T-helper 2 cell treated with Interferon-gamma antibody and Interleukin-4, amounts not matched to agents 100 ng/mL and 5 ng/mL, for 36 hours (primary cell): ENCODE measurements around the gene FGF14. TPM values are rescaled to one million over a fixed set of nuclear protein-coding genes. Genes with fewer than 3 reads are reported as not detected.

Source experiments
- intact Hi-C: fragments of 100-400 bp; cut with micrococcal nuclease; formaldehyde crosslinking; loops from one replicate; pipeline ENCODE4 v1.15.1; 2023
- total RNA-seq: library from RNA; stranded (reverse); gene quantifications from 2 replicates; pipeline ENCODE4 v1.2.3, GENCODE V29; 2022

FGF14 gene
- total RNA-seq, 1 donor from 2014 or later: not detected

DNA sequence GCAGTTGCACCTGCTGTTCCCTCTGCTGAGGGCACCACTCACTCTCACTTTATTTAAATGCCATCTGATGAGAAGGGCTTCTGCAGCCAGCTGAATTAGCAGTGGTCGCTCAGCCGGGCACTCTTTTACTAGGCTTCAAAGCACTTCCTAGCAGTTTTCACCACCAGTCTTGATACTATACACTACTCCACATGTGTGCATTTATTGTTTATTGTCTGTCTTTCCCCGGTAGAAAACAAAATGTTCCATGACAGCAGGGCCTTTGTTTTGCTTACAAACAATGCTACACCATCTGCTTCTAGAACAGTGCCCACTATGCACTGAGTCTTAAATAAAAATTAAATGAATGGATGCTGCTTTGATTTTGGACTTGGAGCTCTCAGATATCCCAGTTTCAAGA, 404.9 kb downstream of the FGF14 start:
- intact Hi-C loops: no loop called here

DNA sequence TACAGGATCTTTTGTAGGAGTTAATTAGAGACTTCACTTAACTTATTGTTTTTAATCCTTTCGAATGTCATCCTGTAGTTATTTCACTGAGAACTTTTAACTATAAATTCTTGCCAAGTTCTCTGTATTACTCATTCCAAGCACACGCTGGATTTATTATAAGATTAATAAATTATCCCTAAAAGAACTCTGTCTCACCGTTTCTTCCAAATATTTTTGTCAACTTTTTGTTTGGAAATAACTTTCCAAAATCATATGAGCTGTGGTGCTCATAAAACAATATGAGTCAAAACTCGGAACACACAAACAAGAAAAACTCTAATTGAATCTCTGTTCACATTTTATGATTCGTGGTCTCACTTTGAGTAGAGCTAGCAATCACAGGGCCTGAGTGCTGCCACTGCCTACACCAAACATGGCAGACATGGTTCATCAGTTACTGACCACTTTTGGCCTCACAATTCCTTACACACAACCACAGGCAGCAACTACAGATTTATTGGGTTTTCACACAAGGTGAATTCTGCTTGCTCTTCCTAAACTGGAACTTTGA, 412.0 kb downstream of the FGF14 start:
- intact Hi-C loops: no loop called here

DNA sequence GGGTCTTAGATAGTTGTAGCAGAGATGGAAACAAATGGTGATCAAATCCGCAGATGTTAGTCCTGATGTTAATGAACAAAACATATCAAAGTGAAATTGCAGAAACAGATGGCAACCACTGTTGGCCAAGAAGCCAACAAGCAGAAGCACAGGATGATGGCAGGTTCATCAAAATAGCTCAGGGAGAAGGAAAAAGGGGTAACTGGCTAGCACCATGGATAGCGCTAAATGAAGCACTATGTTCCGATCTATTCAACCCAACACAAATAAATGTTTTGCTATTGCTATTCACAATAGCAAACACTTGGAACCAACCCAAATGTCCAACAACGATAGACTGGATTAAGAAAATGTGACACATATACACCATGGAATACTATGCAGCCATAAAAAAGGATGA, 413.7 kb downstream of the FGF14 start:
- intact Hi-C loops: no loop called here

DNA sequence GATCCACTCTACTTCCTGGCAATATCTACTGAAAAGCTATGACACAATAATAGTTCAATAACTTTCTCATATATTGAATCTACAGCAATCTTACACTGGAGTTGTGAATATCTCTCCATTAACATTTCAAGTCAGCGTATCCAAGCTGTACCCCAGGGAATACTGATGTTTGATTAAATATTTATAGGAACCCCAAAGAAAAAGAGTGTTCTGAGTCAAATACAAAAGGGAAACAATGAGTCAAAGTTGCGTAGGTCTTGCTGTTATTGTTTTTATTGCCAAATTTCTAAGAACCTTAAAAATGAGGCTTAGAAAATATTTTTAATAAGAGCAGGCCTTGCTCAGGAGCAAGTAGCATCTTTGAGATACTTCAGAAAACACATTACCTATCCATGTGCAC, 415.5 kb downstream of the FGF14 start:
- intact Hi-C loops: no loop called here

DNA sequence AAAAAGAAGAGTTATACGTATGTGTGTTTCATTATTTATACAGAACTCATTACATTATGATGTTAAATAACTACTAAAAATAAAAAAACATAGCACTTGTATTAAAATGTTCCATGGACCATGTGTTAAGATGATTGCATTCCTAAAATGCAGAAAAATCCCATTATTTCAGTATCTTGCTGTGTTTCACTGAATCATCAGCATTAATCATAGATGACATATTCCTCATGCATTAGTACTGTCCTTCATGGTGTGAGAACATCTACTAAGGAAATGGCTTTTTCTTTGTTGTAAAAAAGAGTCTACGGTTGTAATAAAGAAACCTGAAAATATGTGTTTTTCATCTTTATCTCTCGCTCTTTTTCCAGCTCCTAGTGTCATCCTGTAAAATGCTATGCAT, 416.5 kb downstream of the FGF14 start:
- intact Hi-C loops: no loop called here

DNA sequence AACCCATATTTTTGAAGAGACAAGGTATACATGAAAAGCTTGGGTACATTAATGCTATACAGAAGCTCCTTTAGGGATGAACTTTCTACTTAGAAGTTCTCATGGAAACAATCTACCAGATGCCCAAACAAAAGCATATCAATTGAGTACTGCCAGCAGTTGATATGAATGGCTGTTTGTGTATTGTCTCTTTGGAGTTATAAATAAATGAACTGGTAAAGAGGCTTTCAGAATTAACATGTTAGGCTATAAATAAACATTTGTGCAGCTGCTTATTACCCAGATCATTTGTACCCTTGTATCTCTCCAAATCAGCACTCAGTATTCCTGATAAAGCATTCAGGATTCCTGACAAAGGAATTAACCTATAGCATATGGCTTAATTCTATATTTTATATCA, 418.9 kb downstream of the FGF14 start:
- intact Hi-C loops: no loop called here

DNA sequence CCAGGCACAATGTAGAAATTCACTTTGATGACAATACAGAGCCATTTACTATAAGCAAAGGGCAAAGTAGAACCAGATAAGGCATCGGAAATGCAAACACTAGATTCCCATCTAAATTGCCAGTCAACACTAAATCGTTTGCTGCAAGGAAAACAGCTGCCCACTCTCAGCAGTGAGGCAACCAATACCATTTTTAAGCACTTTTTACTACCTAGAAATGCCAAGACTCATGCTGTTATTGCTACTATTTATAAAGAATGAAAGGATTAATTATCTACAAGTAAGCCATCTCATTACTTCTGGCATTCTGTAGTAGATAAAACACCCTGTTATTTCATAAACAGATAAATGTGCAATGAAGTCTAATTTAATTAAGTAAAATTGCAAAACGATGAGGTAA, 422.0 kb downstream of the FGF14 start:
- intact Hi-C loops: no loop called here

DNA sequence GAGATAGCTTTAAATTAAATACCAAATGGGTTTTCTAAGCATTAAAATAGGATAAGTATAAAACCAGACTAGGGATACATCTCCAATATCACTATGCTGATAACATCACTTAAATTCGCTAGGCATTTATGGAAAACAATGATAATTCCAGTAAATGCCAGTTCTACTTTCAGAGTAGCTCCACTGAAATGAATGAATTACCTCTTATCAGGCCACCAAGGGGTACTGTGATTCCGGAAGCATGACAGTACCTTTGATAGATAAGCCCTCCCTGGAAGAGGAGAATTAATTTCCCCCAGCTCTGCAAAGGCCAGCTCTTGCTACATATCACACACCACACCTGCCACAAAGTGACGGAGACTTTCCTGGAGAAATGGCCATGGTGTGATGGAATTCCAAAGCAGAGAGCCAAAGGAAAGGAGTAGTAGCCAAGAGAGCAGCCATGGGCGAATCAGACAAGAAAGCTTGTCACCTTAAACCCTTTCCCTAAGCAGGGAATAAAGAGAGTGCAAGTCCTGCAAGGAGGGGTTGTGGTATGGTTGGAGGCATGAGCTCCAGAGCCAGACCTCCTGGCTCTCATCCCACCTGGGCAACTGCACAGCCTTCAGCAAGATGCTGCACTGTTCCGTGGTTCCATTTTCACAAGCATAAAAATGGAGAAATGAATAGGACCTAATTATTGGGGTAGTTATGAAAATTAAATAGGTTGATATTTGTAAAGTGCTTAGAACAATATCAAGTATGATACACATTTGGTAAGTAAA, 423.1 kb downstream of the FGF14 start:
- intact Hi-C loops: no loop called here

DNA sequence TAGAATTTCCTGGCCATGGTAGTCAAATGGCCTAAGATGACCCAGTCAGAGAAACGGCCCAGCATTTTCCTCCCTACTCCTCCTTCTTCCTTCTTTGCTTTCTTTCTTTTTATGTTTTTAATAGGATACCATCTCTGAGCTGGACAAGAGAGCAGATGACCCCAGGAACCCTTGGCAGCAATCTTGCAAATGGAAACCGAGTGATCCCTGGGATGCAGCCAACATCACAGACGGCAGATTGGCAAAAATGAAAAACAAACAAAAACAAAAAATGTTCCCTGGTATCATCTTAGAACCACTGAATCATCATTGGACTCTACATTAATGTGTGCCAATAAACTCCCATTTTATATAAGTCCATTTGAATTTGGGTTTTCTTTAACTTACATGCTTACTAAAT, 424.4 kb downstream of the FGF14 start:
- intact Hi-C loops: no loop called here

DNA sequence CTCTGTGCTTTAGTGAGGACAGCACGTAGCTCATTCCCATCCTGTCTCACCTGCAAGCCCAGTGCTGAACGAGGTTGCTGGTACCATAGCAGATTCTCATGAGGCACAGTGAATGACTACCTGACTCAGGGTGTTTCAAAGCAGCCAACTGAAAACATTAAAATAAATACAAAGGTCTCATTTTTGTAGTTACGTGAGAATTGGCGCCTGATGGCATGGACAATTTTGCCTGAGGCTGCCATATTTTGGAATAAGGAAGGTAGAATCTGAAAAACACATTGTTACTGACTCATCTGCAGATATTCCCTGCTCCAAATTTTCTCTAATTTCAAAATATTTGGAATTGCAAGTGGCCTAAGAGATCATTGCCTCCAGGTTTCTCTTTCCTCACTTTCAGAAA, 429.7 kb downstream of the FGF14 start:
- intact Hi-C loops: no loop called here

DNA sequence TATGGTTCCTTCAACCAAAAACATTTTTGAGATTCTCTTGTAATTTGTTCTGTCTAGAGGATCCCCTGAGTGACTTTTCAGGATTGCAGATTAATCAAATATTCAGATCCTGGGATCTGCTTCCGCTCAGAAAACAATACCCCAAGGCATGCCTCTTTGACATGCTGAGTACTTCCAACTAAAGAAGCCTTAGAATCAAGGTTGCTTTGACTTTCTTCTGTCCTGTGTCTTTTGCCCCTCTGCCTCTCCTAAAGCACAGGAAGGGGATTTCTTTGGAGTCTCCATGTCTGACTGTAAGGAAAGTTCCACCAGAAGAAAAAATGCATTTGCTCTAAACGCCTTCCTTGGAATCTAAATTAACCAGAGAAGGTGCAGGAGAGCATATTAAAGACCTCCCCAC, 431.5 kb downstream of the FGF14 start:
- intact Hi-C loops: no loop called here

DNA sequence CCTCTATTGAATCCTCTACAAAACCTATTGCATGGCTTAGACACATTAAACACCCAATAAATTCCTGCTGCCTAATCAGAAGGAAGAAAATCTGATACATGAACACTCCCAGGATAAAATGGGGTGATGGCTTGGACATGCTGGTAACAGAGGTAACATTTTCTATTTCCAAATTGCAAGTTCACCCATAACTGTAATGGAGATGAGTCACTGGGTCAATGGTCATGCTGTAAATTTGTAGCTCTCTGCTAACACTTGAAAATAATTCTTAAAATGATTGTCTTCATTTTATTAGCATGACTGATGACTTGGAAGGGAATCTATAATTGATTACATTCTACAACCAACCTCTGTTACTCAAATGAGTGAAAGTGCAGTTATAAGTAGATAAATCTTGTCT, 434.1 kb downstream of the FGF14 start:
- intact Hi-C loops: no loop called here

DNA sequence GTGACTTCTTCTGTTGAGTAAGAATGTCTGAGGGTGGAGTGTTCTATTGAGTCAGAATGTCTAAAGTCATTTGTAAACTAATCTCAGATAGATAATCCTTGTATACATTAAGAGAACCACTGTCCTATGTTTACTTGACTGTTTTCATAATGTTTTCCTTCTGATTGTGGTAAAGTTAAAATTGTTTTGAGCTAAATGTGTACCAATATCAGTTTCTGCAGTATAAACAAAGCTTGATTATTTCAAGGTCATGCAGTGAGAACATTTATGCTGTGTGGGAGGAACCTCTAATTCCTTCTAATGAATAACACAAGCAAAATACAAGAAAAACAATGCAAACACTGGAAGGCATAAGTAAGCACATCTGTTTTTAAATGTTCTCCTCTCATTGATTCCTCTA, 434.6 kb downstream of the FGF14 start:
- intact Hi-C loops: no loop called here

DNA sequence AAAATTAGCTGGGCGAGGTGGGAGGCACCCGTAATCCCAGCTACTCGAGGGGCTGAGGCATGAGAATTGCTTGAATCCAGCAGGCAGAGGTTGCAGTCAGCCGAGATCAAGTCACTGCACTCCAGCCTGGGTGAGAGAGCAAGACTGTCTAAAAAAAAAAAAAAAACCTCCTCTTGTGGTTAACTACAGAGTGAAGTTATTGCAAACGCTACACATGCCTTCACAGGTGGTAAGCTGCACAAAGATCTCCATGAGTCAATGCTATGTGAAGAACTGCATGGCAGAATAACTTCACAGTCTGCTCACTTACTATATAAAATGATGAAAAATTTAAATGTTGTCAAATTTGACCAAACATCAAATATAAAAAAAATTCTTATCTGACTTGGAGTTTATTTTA, 436.8 kb downstream of the FGF14 start:
- intact Hi-C loops: no loop called here

DNA sequence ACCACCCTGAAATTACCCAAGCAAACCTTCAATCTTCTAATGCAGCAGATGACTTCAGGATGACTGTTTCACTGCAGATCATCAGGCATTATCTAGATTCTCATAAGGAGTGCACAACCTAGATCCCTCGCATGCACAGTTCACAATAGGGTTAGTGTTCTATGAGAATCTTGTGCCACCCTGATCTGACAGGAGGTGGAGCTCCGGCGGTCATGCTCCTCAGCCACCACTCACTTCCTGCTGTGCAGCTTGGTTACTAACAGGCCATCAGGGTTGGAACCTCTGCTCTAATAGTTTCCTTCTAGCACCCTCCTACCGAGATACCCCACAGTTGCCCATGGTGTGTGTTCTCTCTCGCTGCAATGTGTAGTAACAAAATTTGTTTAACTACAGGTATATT, 442.8 kb downstream of the FGF14 start:
- intact Hi-C loops: no loop called here

DNA sequence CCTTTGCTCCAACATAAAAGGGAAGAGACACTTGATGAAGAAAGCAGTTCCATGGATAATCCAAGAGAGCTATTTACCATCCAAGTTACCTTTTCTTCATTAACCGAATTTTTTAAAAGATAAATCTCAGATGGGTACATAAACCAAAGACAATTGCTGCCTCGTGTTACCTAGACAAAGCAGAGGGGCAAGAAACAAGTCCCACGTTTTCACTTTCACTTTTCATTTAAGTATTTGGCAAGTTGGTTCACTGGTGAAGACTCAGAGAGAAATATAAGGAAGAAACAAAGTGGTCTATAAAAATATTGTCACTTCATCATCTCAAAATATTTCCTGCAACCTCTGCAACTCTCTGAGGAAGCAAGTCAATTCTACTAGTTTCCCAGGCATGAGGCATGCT, 446.1 kb downstream of the FGF14 start:
- intact Hi-C loops: no loop called here

DNA sequence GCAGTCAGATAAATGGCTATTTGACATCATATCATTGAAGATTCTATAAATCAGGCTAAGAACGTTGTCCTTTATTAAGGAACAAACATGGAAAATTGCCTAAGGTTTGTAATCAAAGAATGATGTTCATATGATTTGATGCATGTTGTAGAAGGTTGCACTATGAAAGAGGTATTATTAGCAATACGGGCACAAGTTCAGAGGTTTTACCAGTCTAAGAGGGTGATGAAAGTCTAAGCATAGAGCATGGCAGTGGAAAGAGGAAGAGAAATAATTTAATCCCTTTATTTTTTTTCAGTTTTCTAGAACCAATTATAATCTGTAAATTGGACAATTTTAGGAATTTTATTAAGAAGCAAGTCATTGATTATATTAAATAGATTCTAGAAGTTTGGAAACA, 450.7 kb downstream of the FGF14 start:
- intact Hi-C loops: no loop called here

DNA sequence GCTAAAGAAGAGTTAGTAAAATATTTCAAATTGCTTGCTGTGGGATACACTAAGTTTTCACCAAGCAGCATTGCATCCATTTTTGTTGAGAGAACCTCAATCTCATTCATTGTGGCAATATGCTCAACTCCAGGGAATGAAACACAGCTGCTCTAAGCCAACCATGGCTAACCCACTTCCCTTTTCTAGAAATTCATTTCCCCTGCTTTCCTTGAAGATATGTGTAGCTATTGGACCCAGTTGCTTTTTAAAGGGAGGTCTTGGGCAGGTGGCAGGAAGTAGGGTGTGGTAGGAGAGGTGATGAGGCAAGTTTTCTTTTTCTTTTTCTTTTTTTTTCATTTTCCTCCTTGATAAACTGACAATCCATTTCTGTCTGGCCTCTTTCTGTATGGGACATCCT, 452.2 kb downstream of the FGF14 start:
- intact Hi-C loops: no loop called here

DNA sequence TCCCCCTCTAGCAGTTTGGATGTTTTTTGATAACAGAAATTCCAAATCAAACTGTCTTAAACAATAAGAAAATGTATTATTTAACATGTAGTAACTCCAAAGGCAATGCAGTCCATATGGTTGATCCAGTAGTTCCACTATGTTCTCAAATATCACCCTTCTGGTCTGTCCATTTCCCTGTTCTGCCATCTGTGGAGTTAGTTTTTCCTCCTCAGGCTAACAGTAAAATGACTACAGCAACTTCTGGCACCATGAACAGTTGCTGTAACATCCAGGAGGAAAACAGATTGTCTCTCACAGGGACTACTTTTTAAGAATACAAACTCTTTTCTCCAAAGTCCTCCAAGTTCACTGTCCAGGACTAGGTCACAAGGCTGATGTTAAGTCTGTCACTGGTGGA, 455.4 kb downstream of the FGF14 start:
- intact Hi-C loops: no loop called here

DNA sequence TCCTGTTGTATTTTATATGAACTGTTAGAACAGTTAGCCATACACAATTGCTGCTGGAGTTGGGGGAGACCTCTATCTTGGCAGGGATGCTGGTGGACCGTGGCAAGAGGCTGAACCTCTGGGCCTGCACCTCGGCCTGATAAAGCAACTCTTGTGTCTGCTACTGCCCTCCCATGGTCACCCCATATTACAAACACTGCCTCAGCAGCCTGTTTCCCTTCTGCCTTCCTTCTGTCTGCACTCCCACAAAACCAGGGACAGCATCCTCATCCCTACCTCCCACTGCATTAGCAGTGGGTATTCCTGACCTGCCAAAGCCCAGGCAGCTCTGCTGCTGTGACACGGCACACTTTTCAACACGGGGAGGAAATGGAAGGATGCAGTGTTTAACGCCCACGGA, 456.4 kb downstream of the FGF14 start:
- intact Hi-C loops: no loop called here

DNA sequence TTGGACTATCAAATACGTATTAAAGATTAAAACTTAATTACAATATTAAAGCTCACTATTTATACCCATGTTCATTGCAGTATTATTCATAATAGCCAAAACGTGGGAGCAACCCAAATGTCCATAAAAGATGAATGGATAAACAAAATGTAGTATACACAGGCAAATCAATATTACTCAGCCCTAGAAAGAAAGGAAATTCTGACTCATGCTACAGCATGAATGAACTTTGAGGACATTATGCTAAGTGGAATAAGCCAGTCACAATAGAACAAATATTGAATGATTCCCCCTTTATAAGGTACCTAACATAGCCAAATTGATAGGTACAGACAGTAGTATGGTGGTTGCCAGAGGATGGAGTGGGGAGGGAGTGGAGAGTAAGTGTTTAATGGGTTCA, 457.3 kb downstream of the FGF14 start:
- intact Hi-C loops: loop anchor here (5.0 kb wide), 2 partner anchors 513 to 613 kb away; no protein-coding TSS in a partner anchor

DNA sequence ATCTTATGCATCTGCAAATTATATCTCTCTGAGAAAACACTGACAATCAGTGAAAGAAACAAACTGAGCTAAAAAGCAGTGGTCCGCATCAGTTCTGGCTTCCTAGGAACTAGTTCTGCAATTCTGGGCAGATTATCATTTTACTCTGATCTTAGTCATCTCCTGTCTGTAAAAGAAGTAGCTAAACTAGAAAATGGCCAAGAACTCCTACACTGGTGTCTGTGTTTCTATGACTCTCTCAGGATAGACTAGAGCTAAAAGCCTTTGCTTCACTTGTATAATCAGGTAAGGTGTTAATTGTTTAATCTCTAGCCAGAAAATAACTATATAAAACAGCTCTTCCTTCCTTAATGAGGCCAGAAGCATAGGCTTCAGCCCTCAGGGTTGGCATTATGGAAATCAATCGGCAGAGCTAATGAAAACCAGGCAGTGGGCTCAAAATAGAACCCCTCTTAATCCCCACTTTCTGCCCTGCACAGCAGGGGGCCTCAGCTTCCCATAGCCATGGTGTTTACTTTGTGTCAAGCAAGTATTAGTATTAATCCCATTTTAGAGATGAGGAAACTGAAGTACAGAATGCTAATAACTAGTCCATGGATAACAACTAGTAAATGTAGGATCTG, 459.2 kb downstream of the FGF14 start:
- intact Hi-C loops: loop anchor here (5.0 kb wide), 2 partner anchors 515 to 615 kb away; no protein-coding TSS in a partner anchor

DNA sequence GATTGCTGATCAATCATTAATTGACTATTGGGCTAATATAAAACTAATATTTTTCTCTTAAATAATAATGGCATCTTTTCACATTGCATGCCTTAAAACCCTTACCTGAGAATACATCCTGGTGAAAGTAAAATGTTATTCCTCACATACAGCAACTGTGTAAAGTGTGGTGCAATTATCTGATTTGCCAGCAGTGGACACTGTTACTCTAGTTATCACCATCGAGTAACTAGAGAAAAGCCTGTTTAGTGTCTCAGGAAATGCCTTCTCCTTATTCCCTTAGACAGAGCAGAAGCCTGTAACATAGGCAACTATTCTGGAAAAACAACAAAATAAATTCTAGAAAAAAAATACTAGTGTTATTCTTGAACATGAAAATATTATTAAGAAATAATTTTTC, 459.8 kb downstream of the FGF14 start:
- intact Hi-C loops: loop anchor here (5.0 kb wide), 2 partner anchors 515 to 615 kb away; no protein-coding TSS in a partner anchor
